ENCODE results near the gene CYP2U1. TPM values are rescaled to one million over a fixed set of nuclear protein-coding genes. Genes with fewer than 3 reads are reported as not detected.
A peak's percentile ranks its signal among the peaks of the same experiment; 100 is the strongest.
"Not testable (repeated sequence)": the region's sequence is repeated elsewhere in the genome, so short reads cannot be mapped to it uniquely, and the experiment has no call there.

CYP2U1 gene
- total RNA-seq, 2 experiments from 2014 or later = 2.1 to 3.7 TPM

GRCh38 chr4:107931775-107932321, 499 bp downstream of the CYP2U1 start:
- DNase-seq = peak; percentile 45
- no peak for ATAC-seq
- peaks cover 3% of the 10 kb centered on the region for H3K27me3 Mint-ChIP-seq
- H3K36me3 Mint-ChIP-seq = peaks cover 9% of the 10 kb centered on the region
- peak overlapping the region; percentile 60 for H3K27ac Mint-ChIP-seq
- no peaks in the 10 kb centered on the region for H3K9me3 Mint-ChIP-seq (ENCODE audit: low read depth)
- CTCF ChIA-PET = interaction anchor here (1.5 kb wide), 1 partner anchor 19 kb away, joined by 6 read pairs; no protein-coding TSS in a partner anchor
- peaks cover 22% of the 10 kb centered on the region for H3K4me1 Mint-ChIP-seq
- peak overlapping the region; percentile 80 for H3K4me3 Mint-ChIP-seq

- Mint-ChIP-seq H3K27me3 (no peaks in the 10 kb centered on the region), H3K27ac (no peak overlapping the region), H3K36me3 (peaks cover 17% of the 10 kb centered on the region), H3K9me3 (ENCODE audit: low read depth) (no peaks in the 10 kb centered on the region), H3K4me3 (no peak overlapping the region), H3K4me1 (peaks cover 26% of the 10 kb centered on the region)
- CTCF ChIA-PET = no interaction called here
- ATAC-seq (no peak), DNase-seq (no peak)
These were observed 3.9 kb downstream of the CYP2U1 start for GRCh38 chr4:107935246-107935645.

- Mint-ChIP-seq H3K27ac (peak overlapping the region; percentile 21), H3K4me3 (peak overlapping the region; percentile 17), H3K36me3 (peaks cover 17% of the 10 kb centered on the region), H3K27me3 (no peaks in the 10 kb centered on the region), H3K9me3 (ENCODE audit: low read depth) (no peaks in the 10 kb centered on the region), H3K4me1 (peaks cover 18% of the 10 kb centered on the region)
- ATAC-seq (no peak), DNase-seq (no peak)
- CTCF ChIA-PET = no interaction called here
These were observed 5.7 kb downstream of the CYP2U1 start for GRCh38 chr4:107937040-107937439.

GRCh38 chr4:107939307-107939706, 8.0 kb downstream of the CYP2U1 start:
- Mint-ChIP-seq H3K9me3 (ENCODE audit: low read depth) (no peaks in the 10 kb centered on the region), H3K4me3 (no peak overlapping the region), H3K36me3 (peaks cover 17% of the 10 kb centered on the region), H3K27ac (no peak overlapping the region), H3K4me1 (peaks cover 6% of the 10 kb centered on the region), H3K27me3 (no peaks in the 10 kb centered on the region)
- CTCF ChIA-PET = no interaction called here
- DNase-seq (no peak), ATAC-seq (no peak)

- Mint-ChIP-seq H3K27me3 (no peaks in the 10 kb centered on the region), H3K36me3 (peaks cover 3% of the 10 kb centered on the region)
- ATAC-seq = no peak
These were observed 14.5 kb downstream of the CYP2U1 start for GRCh38 chr4:107945809-107946208.

GRCh38 chr4:107950746-107951540, 19.6 kb downstream of the CYP2U1 start:
- H3K4me3 Mint-ChIP-seq = no peak overlapping the region
- peaks cover 6% of the 10 kb centered on the region for H3K9me3 Mint-ChIP-seq (ENCODE audit: low read depth)
- no peak overlapping the region for H3K27ac Mint-ChIP-seq
- ATAC-seq (no peak), DNase-seq (no peak)
- CTCF ChIA-PET = no interaction called here
- H3K4me1 Mint-ChIP-seq = no peaks in the 10 kb centered on the region
- no peaks in the 10 kb centered on the region for H3K27me3 Mint-ChIP-seq
- peaks cover 12% of the 10 kb centered on the region for H3K36me3 Mint-ChIP-seq

More at GRCh38 chr4:107945809-107946208, 14.5 kb downstream of the CYP2U1 start:
- DNase-seq = no peak
- no peaks in the 10 kb centered on the region for H3K9me3 Mint-ChIP-seq (ENCODE audit: low read depth)
- no peak overlapping the region for H3K27ac Mint-ChIP-seq
- CTCF ChIA-PET = no interaction called here
- H3K4me3 Mint-ChIP-seq = no peak overlapping the region
- no peaks in the 10 kb centered on the region for H3K4me1 Mint-ChIP-seq

GRCh38 chr4:107951551-107951950, 20.2 kb downstream of the CYP2U1 start:
- H3K27me3 Mint-ChIP-seq = no peaks in the 10 kb centered on the region
- peaks cover 8% of the 10 kb centered on the region for H3K9me3 Mint-ChIP-seq (ENCODE audit: low read depth)
- ATAC-seq (no peak), DNase-seq (no peak)
- H3K36me3 Mint-ChIP-seq = peaks cover 17% of the 10 kb centered on the region
- no peak overlapping the region for H3K4me3 Mint-ChIP-seq
- H3K4me1 Mint-ChIP-seq = no peaks in the 10 kb centered on the region
- CTCF ChIA-PET = no interaction called here
- H3K27ac Mint-ChIP-seq = no peak overlapping the region

GRCh38 chr4:107956011-107956410, 24.7 kb downstream of the CYP2U1 start:
- peaks cover 14% of the 10 kb centered on the region for H3K36me3 Mint-ChIP-seq
- H3K27me3 Mint-ChIP-seq = no peaks in the 10 kb centered on the region
- H3K4me3 Mint-ChIP-seq = no peak overlapping the region
- no peak for DNase-seq
- H3K27ac Mint-ChIP-seq = no peak overlapping the region
- peaks cover 8% of the 10 kb centered on the region for H3K9me3 Mint-ChIP-seq (ENCODE audit: low read depth)
- ATAC-seq = no peak
- no peaks in the 10 kb centered on the region for H3K4me1 Mint-ChIP-seq
- CTCF ChIA-PET = no interaction called here

- Mint-ChIP-seq H3K27ac (no peak overlapping the region), H3K4me3 (no peak overlapping the region), H3K9me3 (ENCODE audit: low read depth) (no peaks in the 10 kb centered on the region), H3K4me1 (no peaks in the 10 kb centered on the region), H3K36me3 (no peaks in the 10 kb centered on the region), H3K27me3 (peaks cover 5% of the 10 kb centered on the region)
- DNase-seq (no peak), ATAC-seq (no peak)
- CTCF ChIA-PET = no interaction called here
These were observed 35.6 kb downstream of the CYP2U1 start for GRCh38 chr4:107966903-107967302.

GRCh38 chr4:107967519-107967918, 36.2 kb downstream of the CYP2U1 start:
- ATAC-seq; H3K36me3 Mint-ChIP-seq; H3K9me3 Mint-ChIP-seq (ENCODE audit: low read depth); CTCF ChIA-PET; DNase-seq; H3K4me3 Mint-ChIP-seq; H3K4me1 Mint-ChIP-seq; H3K27me3 Mint-ChIP-seq; H3K27ac Mint-ChIP-seq: not testable (repeated sequence)

- ATAC-seq; H3K9me3 Mint-ChIP-seq (ENCODE audit: low read depth); DNase-seq; CTCF ChIA-PET; H3K36me3 Mint-ChIP-seq; H3K27ac Mint-ChIP-seq; H3K4me1 Mint-ChIP-seq; H3K27me3 Mint-ChIP-seq; H3K4me3 Mint-ChIP-seq: not testable (repeated sequence)
These were observed 36.6 kb downstream of the CYP2U1 start for GRCh38 chr4:107967921-107968320.

GRCh38 chr4:107970063-107970798, 38.9 kb downstream of the CYP2U1 start:
- Mint-ChIP-seq H3K36me3 (peaks cover 1% of the 10 kb centered on the region), H3K4me1 (peaks cover 3% of the 10 kb centered on the region), H3K27ac (no peak overlapping the region), H3K27me3 (peaks cover 4% of the 10 kb centered on the region), H3K4me3 (no peak overlapping the region), H3K9me3 (ENCODE audit: low read depth) (peaks cover 2% of the 10 kb centered on the region)
- DNase-seq = no peak
- no peak for ATAC-seq
- CTCF ChIA-PET = no interaction called here

- ATAC-seq = no peak
- CTCF ChIA-PET = no interaction called here
- H3K4me1 Mint-ChIP-seq = peaks cover 3% of the 10 kb centered on the region
These were observed 41.3 kb downstream of the CYP2U1 start for GRCh38 chr4:107972605-107973004.

GRCh38 chr4:107974523-107974922, 43.2 kb downstream of the CYP2U1 start:
- Mint-ChIP-seq H3K27me3 (no peaks in the 10 kb centered on the region), H3K9me3 (ENCODE audit: low read depth) (peaks cover 6% of the 10 kb centered on the region), H3K4me3 (no peak overlapping the region), H3K4me1 (peaks cover 3% of the 10 kb centered on the region), H3K27ac (no peak overlapping the region), H3K36me3 (peaks cover 4% of the 10 kb centered on the region)
- DNase-seq (no peak), ATAC-seq (no peak)
- CTCF ChIA-PET = no interaction called here

More at GRCh38 chr4:107972605-107973004, 41.3 kb downstream of the CYP2U1 start:
- no peak overlapping the region for H3K27ac Mint-ChIP-seq
- no peak overlapping the region for H3K4me3 Mint-ChIP-seq
- no peak for DNase-seq
- peaks cover 4% of the 10 kb centered on the region for H3K36me3 Mint-ChIP-seq
- peaks cover 6% of the 10 kb centered on the region for H3K9me3 Mint-ChIP-seq (ENCODE audit: low read depth)
- no peaks in the 10 kb centered on the region for H3K27me3 Mint-ChIP-seq

Data from activated CD8-positive, alpha-beta memory T cell treated with anti-CD3 and anti-CD28 coated beads, Interleukin-2, amount 10 ng/mL, durations not matched to agents 7 days and 5 days (primary cell).